MCF 10A (cell line): ENCODE data around the gene TMOD1. TPM values are rescaled to one million over a fixed set of nuclear protein-coding genes. Genes with fewer than 3 reads are reported as not detected.
A peak's percentile ranks its signal among the peaks of the same experiment; 100 is the strongest.

Experiments used
- BruUV-seq: library from RNA; stranded (reverse); fragments of 400-500 nt; replicated peaks from 2 replicates; lab custom pipeline; 2021; lab: Mats Ljungman, UMichigan
- CTCF ChIA-PET: fragments of 300-600 bp; sonication (Branson Sonifier 250); formaldehyde crosslinking; extraction: SDS; loops from one replicate; lab custom pipeline; 2021; ENCODE audit warnings: antibody characterized with exemption, inconsistent platforms; lab: Yijun Ruan, JAX
- POLR2A ChIA-PET: fragments of 300-600, 350-650 bp; sonication (Branson Sonifier 250); formaldehyde crosslinking; extraction: SDS; loops from one replicate; lab custom pipeline; 2020; ENCODE audit warnings: antibody characterized with exemption, inconsistent platforms; lab: Yijun Ruan, JAX
- DNase-seq: peaks from one replicate; pipeline ENCODE4 v3.0.0-alpha.2; 2018; ENCODE audit not compliant: unreplicated experiment
- H3K27ac Mint-ChIP-seq: one replicate; pipeline ENCODE4 v1.8.0; 2022; ENCODE audit warnings: mild to moderate bottlenecking, low read depth, mixed read lengths; ENCODE audit not compliant: unreplicated experiment
- H3K27me3 Mint-ChIP-seq: one replicate; pipeline ENCODE4 v1.8.0; 2022; ENCODE audit warnings: mixed read lengths; ENCODE audit not compliant: insufficient read depth, unreplicated experiment
- H3K36me3 Mint-ChIP-seq: one replicate; pipeline ENCODE4 v1.8.0; 2022; ENCODE audit warnings: mild to moderate bottlenecking, moderate library complexity, mixed read lengths; ENCODE audit not compliant: insufficient read depth, unreplicated experiment
- H3K4me1 Mint-ChIP-seq: one replicate; pipeline ENCODE4 v1.8.0; 2022; ENCODE audit warnings: mixed read lengths; ENCODE audit not compliant: insufficient read depth, unreplicated experiment
- H3K4me3 Mint-ChIP-seq: one replicate; pipeline ENCODE4 v1.8.0; 2022; ENCODE audit warnings: mild to moderate bottlenecking, moderate library complexity, mixed read lengths; ENCODE audit not compliant: unreplicated experiment
- H3K9me3 Mint-ChIP-seq: one replicate; pipeline ENCODE4 v1.8.0; 2022; ENCODE audit warnings: mixed read lengths; ENCODE audit not compliant: unreplicated experiment
- CTCF ChIP-seq: fragments of 200-600 bp; IDR thresholded peaks from one replicate; pipeline ENCODE4 v1.8.0; 2022; ENCODE audit warnings: antibody characterized with exemption, mild to moderate bottlenecking; ENCODE audit not compliant: unreplicated experiment
- intact Hi-C: fragments of 100-400 bp; cut with micrococcal nuclease; formaldehyde crosslinking; loops from 2 replicates; pipeline ENCODE4 v1.14.1; 2022
- total RNA-seq: library from RNA; stranded (reverse); gene quantifications from 2 replicates; pipeline ENCODE4 v1.2.3, GENCODE V29; 2022

The TMOD1 gene
- total RNA-seq, 1 experiment from 2014 or later = 0.26 TPM

GRCh38 chr9:97462159-97462558, 39.3 kb upstream of the TMOD1 start:
- intact Hi-C loops = no loop called here
- Mint-ChIP-seq H3K9me3 (no peaks in the 10 kb centered on the region), H3K27ac (no peak overlapping the region), H3K4me1 (no peaks in the 10 kb centered on the region), H3K27me3 (no peaks in the 10 kb centered on the region), H3K36me3 (no peaks in the 10 kb centered on the region), H3K4me3 (no peak overlapping the region)
- ChIA-PET POLR2A (interaction anchor here (0.8 to 1.3 kb wide), 2 partner anchors 22 to 48 kb away, joined by 3 read pairs; no protein-coding TSS in a partner anchor), CTCF (interaction anchor here (1.2 to 3.7 kb wide), 5 partner anchors 11 to 606 kb away, joined by 4 to 25 read pairs (median 8); no protein-coding TSS in a partner anchor)
- DNase-seq = no peak
- TF ChIP-seq CTCF = no peak
- BruUV-seq = no TSS peak

- no peaks in the 10 kb centered on the region for H3K27me3 Mint-ChIP-seq
- intact Hi-C loops = no loop called here
- POLR2A ChIA-PET = interaction anchor here (0.6 to 1.3 kb wide), 4 partner anchors 14 to 604 kb away, joined by 3 read pairs; no protein-coding TSS in a partner anchor
- no peak overlapping the region for H3K4me3 Mint-ChIP-seq
- no TSS peak for BruUV-seq
- H3K9me3 Mint-ChIP-seq = no peaks in the 10 kb centered on the region
- DNase-seq = no peak
- CTCF ChIA-PET = interaction anchor here (0.6 to 3.7 kb wide), 5 partner anchors 10 to 598 kb away, joined by 3 to 25 read pairs (median 8); no protein-coding TSS in a partner anchor
- no peak for TF ChIP-seq CTCF
- H3K4me1 Mint-ChIP-seq = no peaks in the 10 kb centered on the region
- H3K27ac Mint-ChIP-seq = no peak overlapping the region
- no peaks in the 10 kb centered on the region for H3K36me3 Mint-ChIP-seq
These were observed 38.6 kb upstream of the TMOD1 start for GRCh38 chr9:97462914-97463313.

- POLR2A ChIA-PET = interaction anchor here (0.8 to 6.1 kb wide), 5 partner anchors 10 to 164 kb away, joined by 3 to 34 read pairs (median 6); partner anchors contain the start of genes NCBP1 and TSTD2
- TF ChIP-seq CTCF = peak; percentile 74
These were observed 32.6 kb upstream of the TMOD1 start for GRCh38 chr9:97468658-97469448.

GRCh38 chr9:97470076-97470475, 31.4 kb upstream of the TMOD1 start:
- Mint-ChIP-seq H3K9me3 (no peaks in the 10 kb centered on the region), H3K4me1 (no peaks in the 10 kb centered on the region), H3K36me3 (peaks cover 17% of the 10 kb centered on the region), H3K4me3 (no peak overlapping the region), H3K27ac (no peak overlapping the region), H3K27me3 (no peaks in the 10 kb centered on the region)
- no TSS peak for BruUV-seq
- peak; percentile 15 for DNase-seq
- TF ChIP-seq CTCF = no peak
- ChIA-PET CTCF (interaction anchor here (0.6 to 9.8 kb wide), 31 partner anchors 9 to 716 kb away, joined by 3 to 369 read pairs (median 10); partner anchors contain the start of genes NCBP1, TMOD1 and TSTD2), POLR2A (interaction anchor here (0.5 to 6.1 kb wide), 10 partner anchors 27 to 923 kb away, joined by 3 to 34 read pairs (median 4); partner anchors contain the start of genes NCBP1 and TSTD2)
- intact Hi-C loops = no loop called here

More at GRCh38 chr9:97468658-97469448, 32.6 kb upstream of the TMOD1 start:
- no peak overlapping the region for H3K27ac Mint-ChIP-seq
- DNase-seq = peak; percentile 70
- intact Hi-C loops = loop anchor here (1.0 to 2.0 kb wide), 2 partner anchors 129 to 146 kb away; no protein-coding TSS in a partner anchor
- CTCF ChIA-PET = interaction anchor here (0.6 to 9.8 kb wide), 64 partner anchors 8 to 1993 kb away, joined by 3 to 369 read pairs (median 5); partner anchors contain the start of genes NCBP1, TDRD7, TMOD1 and TSTD2
- H3K9me3 Mint-ChIP-seq = no peaks in the 10 kb centered on the region
- H3K27me3 Mint-ChIP-seq = no peaks in the 10 kb centered on the region
- no TSS peak for BruUV-seq
- no peaks in the 10 kb centered on the region for H3K4me1 Mint-ChIP-seq
- H3K36me3 Mint-ChIP-seq = peaks cover 10% of the 10 kb centered on the region
- H3K4me3 Mint-ChIP-seq = no peak overlapping the region
